GM18505 (cell line): Measurements from ENCODE around the gene CCT2.
"Not testable (repeated sequence)": the region's sequence is repeated elsewhere in the genome, so short reads cannot be mapped to it uniquely, and the experiment has no call there.

Experiments used
- ATAC-seq: cut with Tn5 transposase; IDR thresholded peaks from one replicate; pipeline ENCODE4 v1.9.1; 2021; ENCODE audit not compliant: unreplicated experiment
- POLR2A ChIP-seq: IDR thresholded peaks from 4 replicates; pipeline ENCODE4 v1.6.1; 2011; ENCODE audit warnings: borderline replicate concordance; ENCODE audit not compliant: insufficient read depth, insufficient read length; ENCODE audit errors: extremely low read depth

Gene CCT2

GRCh38 chr12:69570545-69571399, 14.5 kb upstream of the CCT2 start:
- ATAC-seq, result no peak
- TF ChIP-seq POLR2A, result no peak

- no peak for TF ChIP-seq POLR2A
- no peak for ATAC-seq
These were observed 9.9 kb upstream of the CCT2 start for GRCh38 chr12:69575346-69575745.

- no peak for TF ChIP-seq POLR2A
- ATAC-seq, result no peak
These were observed 7.0 kb upstream of the CCT2 start for GRCh38 chr12:69578283-69578682.

GRCh38 chr12:69579029-69579428, 6.2 kb upstream of the CCT2 start:
- ATAC-seq, result no peak
- no peak for TF ChIP-seq POLR2A

- no peak for ATAC-seq
- no peak for TF ChIP-seq POLR2A
These were observed 5.2 kb upstream of the CCT2 start for GRCh38 chr12:69580074-69580473.

- no peak for TF ChIP-seq POLR2A
- ATAC-seq, result no peak
These were observed 2.1 kb upstream of the CCT2 start for GRCh38 chr12:69583203-69583602.

GRCh38 chr12:69588527-69588926, 3.3 kb downstream of the CCT2 start:
- TF ChIP-seq POLR2A, result no peak
- ATAC-seq, result no peak

GRCh38 chr12:69589082-69589481, 3.8 kb downstream of the CCT2 start:
- no peak for ATAC-seq
- TF ChIP-seq POLR2A, result no peak

GRCh38 chr12:69595689-69596088, 10.4 kb downstream of the CCT2 start:
- no peak for ATAC-seq
- no peak for TF ChIP-seq POLR2A

GRCh38 chr12:69598174-69598753, 13.0 kb downstream of the CCT2 start:
- no peak for ATAC-seq
- no peak for TF ChIP-seq POLR2A

- TF ChIP-seq POLR2A, result no peak
- ATAC-seq, result no peak
These were observed 15.5 kb downstream of the CCT2 start for GRCh38 chr12:69600804-69601203.

GRCh38 chr12:69601962-69602685, 16.9 kb downstream of the CCT2 start:
- no peak for ATAC-seq
- no peak for TF ChIP-seq POLR2A

- peak; percentile 21 for TF ChIP-seq POLR2A
- no peak for ATAC-seq
These were observed 17.7 kb downstream of the CCT2 start for GRCh38 chr12:69602954-69603353.

GRCh38 chr12:69603556-69603955, 18.3 kb downstream of the CCT2 start:
- not testable (repeated sequence) for ATAC-seq

- not testable (repeated sequence) for ATAC-seq
These were observed 19.0 kb downstream of the CCT2 start for GRCh38 chr12:69604275-69604674.
